ENCODE results near the gene PTPRN2.
"Not testable (repeated sequence)": the region's sequence is repeated elsewhere in the genome, so short reads cannot be mapped to it uniquely, and the experiment has no call there.

Gene PTPRN2

GRCh38 chr7:157671358-157672255 lies 916.0 kb downstream of the PTPRN2 start:
- DNase-seq, result no peak

- DNase-seq, result no peak
Measured at GRCh38 chr7:157670490-157671357, 916.9 kb downstream of the PTPRN2 start.

GRCh38 chr7:157669768-157670351 lies 917.8 kb downstream of the PTPRN2 start:
- no peak for DNase-seq

GRCh38 chr7:157668884-157669767 lies 918.5 kb downstream of the PTPRN2 start:
- DNase-seq, result no peak

GRCh38 chr7:157668221-157668883 lies 919.3 kb downstream of the PTPRN2 start:
- DNase-seq, result no peak

- no peak for DNase-seq
Measured at GRCh38 chr7:157667731-157668130, 919.9 kb downstream of the PTPRN2 start.

GRCh38 chr7:157667261-157667660 lies 920.4 kb downstream of the PTPRN2 start:
- no peak for DNase-seq

- no peak for DNase-seq
Measured at GRCh38 chr7:157666530-157667040, 921.0 kb downstream of the PTPRN2 start.

- not testable (repeated sequence) for DNase-seq
Measured at GRCh38 chr7:157665634-157665988, 922.0 kb downstream of the PTPRN2 start.

- DNase-seq, result no peak
Measured at GRCh38 chr7:157664871-157665633, 922.6 kb downstream of the PTPRN2 start.

GRCh38 chr7:157664034-157664433 lies 923.6 kb downstream of the PTPRN2 start:
- DNase-seq, result no peak

GRCh38 chr7:157662981-157663716 lies 924.5 kb downstream of the PTPRN2 start:
- no peak for DNase-seq

- DNase-seq, result no peak
Measured at GRCh38 chr7:157662110-157662791, 925.4 kb downstream of the PTPRN2 start.

- no peak for DNase-seq
Measured at GRCh38 chr7:157661611-157661975, 926.0 kb downstream of the PTPRN2 start.

- no peak for DNase-seq
Measured at GRCh38 chr7:157660971-157661610, 926.5 kb downstream of the PTPRN2 start.

GRCh38 chr7:157658851-157659412 lies 928.7 kb downstream of the PTPRN2 start:
- DNase-seq, result no peak

- no peak for DNase-seq
Measured at GRCh38 chr7:157657741-157658740, 929.6 kb downstream of the PTPRN2 start.
